Measurements from ENCODE around the gene NOPCHAP1. TPM values are rescaled to one million over a fixed set of nuclear protein-coding genes. Genes with fewer than 3 reads are reported as not detected.

NOPCHAP1 gene
- total and polyA plus RNA-seq, 2 of the 4 experiments (the other 2 are of a cell fraction): 5.6 to 9.3 TPM

GRCh38 chr12:105024928-105025327, 38.8 kb downstream of the NOPCHAP1 start:
- Histone ChIP-seq H2AK9ac (replicated peaks; ENCODE audit: low read depth, low read length, poor library complexity) (no peak overlapping the region), H2BK5ac (ENCODE audit: low read depth, low read length, poor library complexity, severe bottlenecking) (no peak overlapping the region), H3K56ac (ENCODE audit: extremely low read depth, insufficient read depth, low read length) (no peak overlapping the region), H3K36me3 (ENCODE audit: control insufficient read depth, insufficient read depth, low read length) (peaks cover 29% of the 10 kb centered on the region), H3K23ac (ENCODE audit: low read depth, low read length) (no peak overlapping the region), H3K4me2 (ENCODE audit: low read depth, low read length) (no peak overlapping the region), H3K18ac (ENCODE audit: low read depth, low read length) (no peak overlapping the region), H4K5ac (ENCODE audit: low read depth, low read length) (no peak overlapping the region), H2AFZ (replicated peaks; ENCODE audit: low read length, poor library complexity) (no peak overlapping the region), H4K8ac (ENCODE audit: low read depth in 2 of 2, low read length in 2 of 2) (no peak overlapping the region), H3K4me3 (ENCODE audit: insufficient read depth, low read depth, low read length) (no peak overlapping the region), H2BK20ac (ENCODE audit: low read depth, low read length) (no peak overlapping the region), H4K20me1 (ENCODE audit: insufficient read depth, low read length) (peaks cover 3% of the 10 kb centered on the region; the same call in 1 of the 2 replicates), H3K9me3 (ENCODE audit: control insufficient read depth, insufficient read depth, low read length) (no peaks in the 10 kb centered on the region), H3K4me1 (ENCODE audit: control insufficient read depth, insufficient read depth, low read length) (peaks cover 6% of the 10 kb centered on the region), H3K27ac (ENCODE audit: insufficient read depth, low read length) (no peak overlapping the region), H3K14ac (replicated peaks; ENCODE audit: low read depth, low read length) (no peak overlapping the region), H2AK5ac (ENCODE audit: low read depth, low read length) (no peak overlapping the region), H2BK120ac (ENCODE audit: low read depth, low read length) (no peak overlapping the region), H3K79me1 (ENCODE audit: low read depth in 1 of 2, low read length in 2 of 2) (no peaks in the 10 kb centered on the region), H3K4ac (ENCODE audit: low read depth, low read length) (no peak overlapping the region), H3K27me3 (ENCODE audit: control insufficient read depth, insufficient read depth, low read length) (no peaks in the 10 kb centered on the region), H2BK15ac (ENCODE audit: low read depth, low read length) (no peak overlapping the region), H3K9ac (ENCODE audit: low read depth, low read length) (no peak overlapping the region), H4K91ac (ENCODE audit: insufficient read depth, low read depth, low read length) (no peak overlapping the region), H3K9me1 (ENCODE audit: insufficient read depth, low read length) (no peaks in the 10 kb centered on the region; the same call in 1 of the 2 replicates)
- dilution Hi-C loops (cut with HindIII; ENCODE audit: low sequenced_read_pairs, unreplicated experiment) (no loop called here), intact Hi-C loops (cut with micrococcal nuclease) (loop anchor here (5.0 kb wide), 1 partner anchor 823 kb away; no protein-coding TSS in a partner anchor), in situ Hi-C loops (cut with MboI; ENCODE audit: low sequenced_read_pairs) (no loop called here)
- POLR2A ChIA-PET (ENCODE audit: unreplicated experiment): no interaction called here
- CTCF ChIA-PET: no interaction called here
- WGBS, 2 experiments (ENCODE audit: extremely low coverage in 2 of 2, insufficient read length in 1 of 2): no CpG with 5 or more reads among the region's 2 CpGs
- no peak for DNase-seq
- BruUV-seq (replicated peaks): no TSS peak
- TF ChIP-seq NFE2L2 (IDR thresholded peaks at IDR 0.05; ENCODE audit: low read depth, low read length): no peak
- no peak for TF ChIP-seq ELK1 (IDR thresholded peaks at IDR 0.05; ENCODE audit: borderline replicate concordance, low read depth, low read length)
- TF ChIP-seq RFX5 (IDR thresholded peaks at IDR 0.05; ENCODE audit: low read depth, low read length): no peak
- TF ChIP-seq SMC3 (IDR thresholded peaks at IDR 0.05; ENCODE audit: low read depth, low read length): no peak
- no peak for TF ChIP-seq POLR2A (IDR thresholded peaks at IDR 0.05; ENCODE audit: low read depth, low read length)
- no peak for TF ChIP-seq CTCF (conservative IDR thresholded peaks at IDR 0.05; ENCODE audit: low read depth, low read length)
- TF ChIP-seq CHD1 (IDR thresholded peaks at IDR 0.05; ENCODE audit: low read depth, low read length): no peak
- no peak for TF ChIP-seq CEBPB (IDR thresholded peaks at IDR 0.05; ENCODE audit: low read depth, low read length)
- no peak for TF ChIP-seq RAD21 (IDR thresholded peaks at IDR 0.05; ENCODE audit: low read length)
- TF ChIP-seq MAZ (IDR thresholded peaks at IDR 0.05; ENCODE audit: borderline replicate concordance, low read depth, low read length): no peak
- TF ChIP-seq MXI1 (IDR thresholded peaks at IDR 0.05; ENCODE audit: borderline replicate concordance, low read depth, low read length): no peak
- TF ChIP-seq BHLHE40 (IDR thresholded peaks at IDR 0.05; ENCODE audit: low read depth, low read length): no peak
- TF ChIP-seq MAFK (IDR thresholded peaks at IDR 0.05; ENCODE audit: low read depth, low read length): no peak
- TF ChIP-seq FOS (IDR thresholded peaks at IDR 0.05; ENCODE audit: low read depth, low read length): no peak
- TF ChIP-seq USF2 (IDR thresholded peaks at IDR 0.05; ENCODE audit: low read depth, low read length): no peak
- TF ChIP-seq RCOR1 (IDR thresholded peaks at IDR 0.05; ENCODE audit: insufficient replicate concordance, low read length): no peak
- no peak for ATAC-seq (ENCODE audit: low read depth)

Data from IMR-90 (cell line).